Panc1 (cell line): ENCODE measurements around the gene CCR5AS.

Experiments used
- ATAC-seq: fragments of 200-7000 bp; cut with Tn5 transposase; 2 replicates; pipeline ENCODE4 v1.9.1; 2020; ENCODE audit warnings: mild to moderate bottlenecking, moderate library complexity
- BruUV-seq: library from RNA; stranded (reverse); fragments of 400-500 nt; replicated peaks from 2 replicates; lab custom pipeline; 2021; lab: Mats Ljungman, UMichigan
- CTCF ChIA-PET: fragments of 300-600 bp; sonication (Branson Sonifier 250); formaldehyde crosslinking; loops from one replicate; lab custom pipeline; 2022; ENCODE audit warnings: antibody characterized with exemption; lab: Charles Lee
- POLR2A ChIA-PET: fragments of 300-600 bp; sonication (Branson Sonifier 250); formaldehyde crosslinking; loops from one replicate; lab custom pipeline; 2022; ENCODE audit warnings: antibody characterized with exemption; lab: Charles Lee
- DNase-seq: peaks from one replicate; pipeline ENCODE4 v3.0.0-alpha.2; 2010; ENCODE audit warnings: low read depth, low spot score
- H3K27ac ChIP-seq: 2 replicates; pipeline ENCODE4 v1.5.1; 2011; ENCODE audit warnings: mild to moderate bottlenecking, low read length, inconsistent platforms
- H3K27me3 ChIP-seq: fragments of 200-500 bp; sonication (Bioruptor generic); 2 replicates; pipeline ENCODE4 v1.6.0; 2014; ENCODE audit warnings: low read length, inconsistent platforms; ENCODE audit not compliant: control insufficient read depth, insufficient read depth
- H3K36me3 ChIP-seq: fragments of 200-500 bp; sonication (Bioruptor generic); 2 replicates; pipeline ENCODE4 v1.5.1; 2014; ENCODE audit warnings: inconsistent platforms, mild to moderate bottlenecking, low read length, moderate library complexity; ENCODE audit not compliant: control insufficient read depth, insufficient read depth
- H3K4me1 ChIP-seq: 2 replicates; pipeline ENCODE4 v1.5.1; 2011; ENCODE audit warnings: inconsistent platforms, mild to moderate bottlenecking, low read length, moderate library complexity; ENCODE audit not compliant: control insufficient read depth, insufficient read depth
- H3K4me3 ChIP-seq, 2 experiments: 2 replicates each; pipeline ENCODE4 v1.5.1; 2011 to 2012; ENCODE audit warnings: low read depth in 2 of 2, low read length in 2 of 2, mild to moderate bottlenecking in 2 of 2, inconsistent platforms in 1 of 2, moderate library complexity in 1 of 2
- H3K9me3 ChIP-seq: fragments of 200-500 bp; sonication (Bioruptor generic); 2 replicates; pipeline ENCODE4 v1.5.1; 2014; ENCODE audit warnings: low read depth, mild to moderate bottlenecking, inconsistent platforms, low read length, moderate library complexity; ENCODE audit not compliant: control insufficient read depth, insufficient read depth
- CTCF ChIP-seq: fragments of 450-650 bp; IDR thresholded peaks from 2 replicates; pipeline ENCODE4 v1.5.1; 2017; ENCODE audit warnings: mild to moderate bottlenecking
- POLR2AphosphoS5 ChIP-seq: IDR thresholded peaks from 2 replicates; pipeline ENCODE4 v1.6.1; 2012; ENCODE audit warnings: mild to moderate bottlenecking, low read depth, low read length, moderate library complexity
- REST ChIP-seq, 2 experiments: IDR thresholded peaks; 2 replicates each; pipeline ENCODE4 v1.6.1; 2011 to 2012; ENCODE audit warnings: low read depth in 2 of 2, control low read depth in 1 of 2, low read length in 1 of 2, mild to moderate bottlenecking in 1 of 2, moderate library complexity in 1 of 2; ENCODE audit not compliant: insufficient read depth in 1 of 2
- SIN3A ChIP-seq: IDR thresholded peaks from 2 replicates; pipeline ENCODE4 v1.6.1; 2012; ENCODE audit warnings: low read depth, mild to moderate bottlenecking, low read length, moderate library complexity, borderline replicate concordance; ENCODE audit not compliant: insufficient read depth
- TCF7L2 ChIP-seq: IDR thresholded peaks from 2 replicates; pipeline ENCODE4 v1.6.1; 2011; ENCODE audit warnings: mild to moderate bottlenecking, low read depth, low read length, inconsistent platforms
- in situ Hi-C: cut with HindIII; loops from 2 replicates; pipeline ENCODE4 v1.10.0; 2016; ENCODE audit warnings: low sequenced_read_pairs, low pct_unique_long_range_greater_than_20kb
- intact Hi-C: fragments of 100-400 bp; cut with micrococcal nuclease; formaldehyde crosslinking; loops from one replicate; pipeline ENCODE4 v1.10.0; 2022; ENCODE audit not compliant: unreplicated experiment

Gene CCR5AS

GRCh38 chr3:46369151-46369550 lies 37.7 kb downstream of the CCR5AS start:
- intact Hi-C loops, result no loop called here
- DNase-seq (no peak), ATAC-seq (no peak)
- Histone ChIP-seq H3K9me3 (no peaks in the 10 kb centered on the region), H3K27me3 (no peaks in the 10 kb centered on the region; the same call in 1 of the 2 replicates), H3K27ac (no peak overlapping the region), H3K36me3 (no peaks in the 10 kb centered on the region), H3K4me3 (no peak overlapping the region), H3K4me1 (no peaks in the 10 kb centered on the region)
- in situ Hi-C loops, result no loop called here
- POLR2A ChIA-PET, result no interaction called here
- CTCF ChIA-PET, result interaction anchor here (0.9 kb wide), 1 partner anchor 282 kb away, joined by 20 read pairs; no protein-coding TSS in a partner anchor
- no TSS peak for BruUV-seq
- TF ChIP-seq POLR2AphosphoS5, result no peak

GRCh38 chr3:46368569-46368968 lies 38.3 kb downstream of the CCR5AS start:
- intact Hi-C loops (no loop called here), in situ Hi-C loops (no loop called here)

GRCh38 chr3:46367811-46368210 lies 39.1 kb downstream of the CCR5AS start:
- Histone ChIP-seq H3K4me1 (no peaks in the 10 kb centered on the region), H3K4me3 (no peak overlapping the region), H3K9me3 (no peaks in the 10 kb centered on the region), H3K27ac (no peak overlapping the region), H3K27me3 (no peaks in the 10 kb centered on the region; the same call in 1 of the 2 replicates), H3K36me3 (no peaks in the 10 kb centered on the region)
- intact Hi-C loops (no loop called here), in situ Hi-C loops (no loop called here)
- DNase-seq (no peak), ATAC-seq (no peak)
- BruUV-seq, result no TSS peak
- POLR2A ChIA-PET, result no interaction called here
- CTCF ChIA-PET, result no interaction called here
- TF ChIP-seq SIN3A (no peak), REST (IDR thresholded peaks at IDR 0.05; ENCODE audit: insufficient read depth in 1 of 2, low read depth in 2 of 2, low read length in 1 of 2) (no peak), TCF7L2 (no peak), CTCF (no peak), POLR2AphosphoS5 (no peak)

More at GRCh38 chr3:46368569-46368968, 38.3 kb downstream of the CCR5AS start:
- peak; percentile 73 for ATAC-seq
- no peaks in the 10 kb centered on the region for H3K9me3 ChIP-seq
- TF ChIP-seq CTCF (peak; percentile 30), SIN3A (no peak)
- no peaks in the 10 kb centered on the region for H3K4me1 ChIP-seq
- no peak overlapping the region for H3K4me3 ChIP-seq
- ChIA-PET CTCF (interaction anchor here (0.9 kb wide), 1 partner anchor 281 kb away, joined by 20 read pairs; no protein-coding TSS in a partner anchor), POLR2A (no interaction called here)
- no peaks in the 10 kb centered on the region for H3K36me3 ChIP-seq
- no peak for DNase-seq
- H3K27ac ChIP-seq, result no peak overlapping the region
- H3K27me3 ChIP-seq, result no peaks in the 10 kb centered on the region; the same call in 1 of the 2 replicates
- no TSS peak for BruUV-seq
